Uterus (tissue), 4 donors: ENCODE data around the gene RUFY2. TPM values are rescaled to one million over a fixed set of nuclear protein-coding genes. Genes with fewer than 3 reads are reported as not detected.

ENCODE experiments used
- DNase-seq, 2 donors: peaks; one replicate each; pipeline ENCODE4 v3.0.0-alpha.2; 2019 to 2020
- H3K27ac ChIP-seq, 2 donors: fragments of 200-600 bp; sonication (generic); 1 replicate in 1 of 2; 2 replicates in 1 of 2; pipeline ENCODE4 v1.5.1; 2016 to 2018
- H3K27me3 ChIP-seq, 2 donors: fragments of 200-600 bp; sonication (generic); one replicate each; pipeline ENCODE4 v1.5.1; 2018 to 2019; ENCODE audit warnings: control low read depth in 1 of 2
- H3K36me3 ChIP-seq, 2 donors: fragments of 200-600 bp; sonication (generic); one replicate each; pipeline ENCODE4 v1.5.1; 2019; ENCODE audit warnings: control low read depth in 1 of 2
- H3K4me1 ChIP-seq, 2 donors: fragments of 200-600 bp; sonication (generic); one replicate each; pipeline ENCODE4 v1.5.1; 2018 to 2019; ENCODE audit warnings: control low read depth in 1 of 2
- H3K4me3 ChIP-seq, 2 donors: fragments of 200-600 bp; sonication (generic); 1 replicate in 1 of 2; 2 replicates in 1 of 2; pipeline ENCODE4 v1.5.1; 2018 to 2019; ENCODE audit warnings: mild to moderate bottlenecking in 1 of 2
- H3K9me3 ChIP-seq, 2 donors: fragments of 200-600 bp; sonication (generic); one replicate each; pipeline ENCODE4 v1.5.1; 2019; ENCODE audit warnings: control low read depth in 1 of 2
- POLR2A ChIP-seq, 2 donors: fragments of 450-650 bp; IDR thresholded peaks; one replicate each; pipeline ENCODE4 v1.6.1; 2016; ENCODE audit warnings: antibody characterized with exemption in 2 of 2, mild to moderate bottlenecking in 1 of 2, moderate library complexity in 1 of 2
- intact Hi-C: fragments of 100-400 bp; cut with DNase I; formaldehyde crosslinking; loops from one replicate; pipeline ENCODE4 v1.15.1; 2023; ENCODE audit warnings: low total_unique reads
- total RNA-seq, 4 donors: library from RNA; depleted of rRNA in 3 of 4; stranded (reverse); fragments of >200 nt in 3 of 4; gene quantifications; one replicate each; pipeline versions ENCODE4 v1.1.0 to v1.2.4, GENCODE V29; 2014 to 2023
- TF ChIP-seq, protein P1 (sequence below), 4 experiments: fragments of 200-600 bp in 2 of 4; fragments of 450-650 bp in 2 of 4; sonication (generic) in 2 of 4; IDR thresholded peaks; one replicate each; pipeline ENCODE4 v1.5.1; 2016 to 2019; ENCODE audit warnings: antibody characterized with exemption in 4 of 4, mild to moderate bottlenecking in 2 of 4, moderate library complexity in 1 of 4
- donor health status: DM: yes; HTN: yes; CAD: no.

Gene RUFY2
- total RNA-seq, 4 donors from 2014 or later, result 24.6 to 58.2 (median 42.3) TPM

DNA sequence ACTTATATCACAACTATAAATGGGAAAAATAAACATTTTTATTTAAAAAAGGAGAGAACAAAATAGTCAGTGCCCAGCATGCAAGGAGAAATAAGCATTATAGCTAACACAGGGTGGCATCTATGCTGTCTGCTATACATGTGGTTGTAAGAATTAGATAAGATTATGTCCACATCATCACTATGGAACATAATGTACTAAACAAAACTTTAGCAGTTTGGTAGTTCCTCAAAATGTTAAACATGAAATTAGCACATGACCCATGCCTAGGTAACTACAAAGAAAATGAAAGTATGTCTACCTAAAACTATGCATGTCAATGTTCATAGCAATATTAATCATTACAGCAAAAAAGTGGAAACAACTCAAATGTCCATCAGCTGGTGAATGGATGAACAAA is 28.7 kb upstream of the RUFY2 start:
- no peaks in the 10 kb centered on the region for H3K4me1 ChIP-seq
- no peak for DNase-seq

DNA sequence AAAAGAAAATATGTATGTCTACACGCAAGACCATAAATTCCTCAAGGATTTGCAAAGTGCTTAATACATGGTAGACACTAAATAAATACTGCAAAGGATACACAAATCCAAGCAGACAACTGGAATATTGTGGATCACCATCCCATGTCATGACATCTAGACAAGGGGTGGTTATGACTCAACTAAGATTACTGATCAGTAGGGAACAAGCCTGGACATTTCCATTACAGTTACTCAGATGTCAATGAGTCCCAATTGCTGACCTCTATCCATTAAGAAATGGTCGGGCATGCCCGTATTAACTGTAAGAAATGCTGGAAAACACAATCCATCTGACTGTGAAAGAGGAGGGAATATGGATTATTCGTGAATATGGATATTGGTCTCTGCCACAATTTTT is 27.6 kb upstream of the RUFY2 start:
- TF ChIP-seq, protein P1, sequence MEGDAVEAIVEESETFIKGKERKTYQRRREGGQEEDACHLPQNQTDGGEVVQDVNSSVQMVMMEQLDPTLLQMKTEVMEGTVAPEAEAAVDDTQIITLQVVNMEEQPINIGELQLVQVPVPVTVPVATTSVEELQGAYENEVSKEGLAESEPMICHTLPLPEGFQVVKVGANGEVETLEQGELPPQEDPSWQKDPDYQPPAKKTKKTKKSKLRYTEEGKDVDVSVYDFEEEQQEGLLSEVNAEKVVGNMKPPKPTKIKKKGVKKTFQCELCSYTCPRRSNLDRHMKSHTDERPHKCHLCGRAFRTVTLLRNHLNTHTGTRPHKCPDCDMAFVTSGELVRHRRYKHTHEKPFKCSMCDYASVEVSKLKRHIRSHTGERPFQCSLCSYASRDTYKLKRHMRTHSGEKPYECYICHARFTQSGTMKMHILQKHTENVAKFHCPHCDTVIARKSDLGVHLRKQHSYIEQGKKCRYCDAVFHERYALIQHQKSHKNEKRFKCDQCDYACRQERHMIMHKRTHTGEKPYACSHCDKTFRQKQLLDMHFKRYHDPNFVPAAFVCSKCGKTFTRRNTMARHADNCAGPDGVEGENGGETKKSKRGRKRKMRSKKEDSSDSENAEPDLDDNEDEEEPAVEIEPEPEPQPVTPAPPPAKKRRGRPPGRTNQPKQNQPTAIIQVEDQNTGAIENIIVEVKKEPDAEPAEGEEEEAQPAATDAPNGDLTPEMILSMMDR (IDR thresholded peaks at IDR 0.05), result no peak
- TF ChIP-seq POLR2A (IDR thresholded peaks at IDR 0.05), result no peak
- Histone ChIP-seq H3K27ac (no peak overlapping the region), H3K9me3 (no peaks in the 10 kb centered on the region), H3K27me3 (no peaks in the 10 kb centered on the region), H3K4me1 (no peaks in the 10 kb centered on the region), H3K4me3 (no peak overlapping the region), H3K36me3 (no peaks in the 10 kb centered on the region)
- intact Hi-C loops, result no loop called here
- DNase-seq, result no peak

More for the DNA sequence above, 28.7 kb upstream of the RUFY2 start:
- no peaks in the 10 kb centered on the region for H3K9me3 ChIP-seq
- no peak overlapping the region for H3K4me3 ChIP-seq
- H3K36me3 ChIP-seq, result no peaks in the 10 kb centered on the region
- TF ChIP-seq, protein P1 (IDR thresholded peaks at IDR 0.05), result no peak
- no peak for TF ChIP-seq POLR2A (IDR thresholded peaks at IDR 0.05)
- no peaks in the 10 kb centered on the region for H3K27me3 ChIP-seq
- intact Hi-C loops, result no loop called here
- no peak overlapping the region for H3K27ac ChIP-seq

DNA sequence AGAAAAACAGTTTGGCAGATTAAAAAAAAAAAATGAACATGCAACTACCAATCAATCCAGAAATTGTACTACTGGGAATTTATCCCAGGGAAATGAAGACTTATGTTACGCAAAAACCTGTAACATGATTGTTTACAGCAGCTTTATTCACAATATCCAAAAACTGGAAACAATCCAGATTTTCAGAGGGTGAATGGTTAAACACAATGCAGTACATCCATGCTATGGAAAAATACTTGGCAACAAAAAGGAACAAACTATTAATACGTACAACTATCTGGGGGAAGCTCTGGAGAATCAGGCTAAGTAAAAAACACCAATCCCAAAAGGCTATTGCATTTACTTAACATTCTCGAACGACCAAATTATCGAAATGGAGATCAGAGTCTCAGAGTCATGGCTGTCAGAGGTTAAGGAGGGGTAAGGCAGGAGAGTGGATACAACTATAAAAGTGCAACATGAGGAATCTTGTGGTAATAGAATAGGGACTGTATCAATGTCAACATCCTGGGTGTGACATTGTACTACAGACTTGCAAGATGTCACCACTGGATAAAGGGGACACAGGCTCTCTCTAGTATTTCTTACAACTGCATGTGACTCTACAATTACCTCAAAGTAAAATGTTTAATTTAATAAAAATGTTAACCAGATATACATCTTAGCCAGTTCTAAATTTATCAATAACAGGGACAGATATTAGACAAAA is 21.5 kb upstream of the RUFY2 start:
- intact Hi-C loops, result no loop called here
- Histone ChIP-seq H3K4me3 (no peak overlapping the region), H3K27ac (no peak overlapping the region), H3K27me3 (no peaks in the 10 kb centered on the region), H3K36me3 (no peaks in the 10 kb centered on the region), H3K9me3 (no peaks in the 10 kb centered on the region), H3K4me1 (no peaks in the 10 kb centered on the region)
- DNase-seq, result no peak
- TF ChIP-seq, protein P1 (IDR thresholded peaks at IDR 0.05), result no peak
- no peak for TF ChIP-seq POLR2A (IDR thresholded peaks at IDR 0.05)

DNA sequence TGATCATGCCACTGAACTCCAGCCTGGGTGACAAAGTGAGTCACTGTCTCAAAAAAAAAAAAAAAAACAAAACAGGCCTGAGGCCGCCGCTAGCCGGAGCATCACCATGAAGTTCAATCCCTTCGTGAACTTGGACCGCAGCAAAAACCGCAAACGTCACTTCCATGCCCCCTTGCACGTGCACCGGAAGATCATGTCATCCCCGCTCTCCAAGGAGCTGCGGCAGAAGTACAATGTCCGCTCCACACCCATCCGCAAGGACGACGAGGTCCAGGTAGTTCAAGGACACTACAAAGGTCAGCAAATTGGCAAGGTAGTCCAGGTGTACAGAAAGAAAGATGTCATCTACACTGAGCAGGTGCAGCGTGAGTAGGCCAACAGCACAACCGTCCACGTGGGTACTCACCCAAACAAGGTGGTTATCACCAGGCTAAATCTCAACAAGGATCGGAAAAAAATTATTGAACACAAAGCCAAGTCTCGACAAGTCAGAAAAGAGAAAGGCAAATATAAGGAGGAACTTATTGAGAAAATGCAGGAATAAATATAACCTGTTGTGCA is 17.5 kb upstream of the RUFY2 start:
- Histone ChIP-seq H3K36me3 (no peaks in the 10 kb centered on the region), H3K27ac (no peak overlapping the region), H3K4me3 (no peak overlapping the region), H3K27me3 (no peaks in the 10 kb centered on the region), H3K4me1 (no peaks in the 10 kb centered on the region), H3K9me3 (no peaks in the 10 kb centered on the region)
- no peak for TF ChIP-seq POLR2A (IDR thresholded peaks at IDR 0.05)
- no peak for DNase-seq
- intact Hi-C loops, result no loop called here

DNA sequence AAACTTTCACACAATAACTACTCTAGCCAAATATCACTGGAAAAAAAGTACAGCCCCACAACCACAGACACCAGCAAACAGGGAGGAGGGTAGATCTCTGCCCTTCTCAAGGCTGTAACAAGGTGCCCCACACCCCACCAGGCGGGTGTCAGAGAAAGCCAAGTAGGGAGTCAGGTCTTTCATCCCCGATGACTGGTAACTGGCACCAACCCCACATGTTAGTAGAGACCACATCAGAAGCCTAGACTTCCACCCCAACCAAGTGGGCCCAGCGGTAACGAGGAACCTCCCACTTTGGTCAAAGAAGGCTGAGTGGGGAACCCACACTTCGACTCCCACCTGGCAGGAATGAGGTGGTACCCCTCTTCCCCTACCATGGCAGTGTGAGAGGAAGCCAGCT is 16.4 kb upstream of the RUFY2 start:
- Histone ChIP-seq H3K27ac (no peak overlapping the region), H3K9me3 (no peaks in the 10 kb centered on the region), H3K27me3 (no peaks in the 10 kb centered on the region), H3K36me3 (no peaks in the 10 kb centered on the region), H3K4me3 (no peak overlapping the region), H3K4me1 (no peaks in the 10 kb centered on the region)
- intact Hi-C loops, result no loop called here
- TF ChIP-seq, protein P1 (IDR thresholded peaks at IDR 0.05), result no peak
- no peak for TF ChIP-seq POLR2A (IDR thresholded peaks at IDR 0.05)
- DNase-seq, result no peak
